GM21576 (cell line): ENCODE results near the gene LMBRD1.
"Not testable (repeated sequence)": the region's sequence is repeated elsewhere in the genome, so short reads cannot be mapped to it uniquely, and the experiment has no call there.

Source experiments
- ATAC-seq: cut with Tn5 transposase; IDR thresholded peaks from one replicate; pipeline ENCODE4 v1.9.1; 2021; ENCODE audit warnings: mild to moderate bottlenecking, moderate library complexity; ENCODE audit not compliant: unreplicated experiment

Gene LMBRD1

GRCh38 chr6:69796642-69797390 lies at the start of gene LMBRD1:
LMBRD1 (minus strand) TSS chr6:69797010; CDS start chr6:69796881, 129 bp downstream.
- ATAC-seq = peak; percentile 93

GRCh38 chr6:69846312-69846711 lies 49.5 kb upstream of the LMBRD1 start:
- no peak for ATAC-seq

GRCh38 chr6:69843189-69843588 lies 46.4 kb upstream of the LMBRD1 start:
- no peak for ATAC-seq

- no peak for ATAC-seq
These were observed 45.1 kb upstream of the LMBRD1 start for GRCh38 chr6:69841862-69842261.

GRCh38 chr6:69835414-69836179 lies 38.8 kb upstream of the LMBRD1 start:
- peak; percentile 81 for ATAC-seq

GRCh38 chr6:69832558-69832957 lies 35.7 kb upstream of the LMBRD1 start:
- ATAC-seq = no peak

- no peak for ATAC-seq
These were observed 30.6 kb upstream of the LMBRD1 start for GRCh38 chr6:69827276-69827893.

- ATAC-seq = no peak
These were observed 29.1 kb upstream of the LMBRD1 start for GRCh38 chr6:69825904-69826303.

GRCh38 chr6:69824355-69824754 lies 27.5 kb upstream of the LMBRD1 start:
- ATAC-seq = not testable (repeated sequence)

GRCh38 chr6:69820438-69820837 lies 23.6 kb upstream of the LMBRD1 start:
- ATAC-seq = no peak

GRCh38 chr6:69820018-69820417 lies 23.2 kb upstream of the LMBRD1 start:
- no peak for ATAC-seq

- no peak for ATAC-seq
These were observed 22.3 kb upstream of the LMBRD1 start for GRCh38 chr6:69819138-69819537.

GRCh38 chr6:69818223-69818930 lies 21.6 kb upstream of the LMBRD1 start:
- no peak for ATAC-seq

- no peak for ATAC-seq
These were observed 20.5 kb upstream of the LMBRD1 start for GRCh38 chr6:69817358-69817757.

- no peak for ATAC-seq
These were observed 19.8 kb upstream of the LMBRD1 start for GRCh38 chr6:69816569-69816968.

GRCh38 chr6:69816026-69816425 lies 19.2 kb upstream of the LMBRD1 start:
- peak; percentile 66 for ATAC-seq

GRCh38 chr6:69813508-69813907 lies 16.7 kb upstream of the LMBRD1 start:
- ATAC-seq = peak; percentile 42

GRCh38 chr6:69812746-69813427 lies 16.1 kb upstream of the LMBRD1 start:
- ATAC-seq = no peak

- ATAC-seq = no peak
These were observed 6.2 kb upstream of the LMBRD1 start for GRCh38 chr6:69802995-69803394.

- no peak for ATAC-seq
These were observed 4.9 kb upstream of the LMBRD1 start for GRCh38 chr6:69801711-69802110.

- ATAC-seq = no peak
These were observed 4.4 kb upstream of the LMBRD1 start for GRCh38 chr6:69801225-69801624.
